ENCODE measurements around the gene POU3F1. TPM values are rescaled to one million over a fixed set of nuclear protein-coding genes. Genes with fewer than 3 reads are reported as not detected.

The POU3F1 gene
- total RNA-seq, 1 donor from 2014 or later: not detected

DNA sequence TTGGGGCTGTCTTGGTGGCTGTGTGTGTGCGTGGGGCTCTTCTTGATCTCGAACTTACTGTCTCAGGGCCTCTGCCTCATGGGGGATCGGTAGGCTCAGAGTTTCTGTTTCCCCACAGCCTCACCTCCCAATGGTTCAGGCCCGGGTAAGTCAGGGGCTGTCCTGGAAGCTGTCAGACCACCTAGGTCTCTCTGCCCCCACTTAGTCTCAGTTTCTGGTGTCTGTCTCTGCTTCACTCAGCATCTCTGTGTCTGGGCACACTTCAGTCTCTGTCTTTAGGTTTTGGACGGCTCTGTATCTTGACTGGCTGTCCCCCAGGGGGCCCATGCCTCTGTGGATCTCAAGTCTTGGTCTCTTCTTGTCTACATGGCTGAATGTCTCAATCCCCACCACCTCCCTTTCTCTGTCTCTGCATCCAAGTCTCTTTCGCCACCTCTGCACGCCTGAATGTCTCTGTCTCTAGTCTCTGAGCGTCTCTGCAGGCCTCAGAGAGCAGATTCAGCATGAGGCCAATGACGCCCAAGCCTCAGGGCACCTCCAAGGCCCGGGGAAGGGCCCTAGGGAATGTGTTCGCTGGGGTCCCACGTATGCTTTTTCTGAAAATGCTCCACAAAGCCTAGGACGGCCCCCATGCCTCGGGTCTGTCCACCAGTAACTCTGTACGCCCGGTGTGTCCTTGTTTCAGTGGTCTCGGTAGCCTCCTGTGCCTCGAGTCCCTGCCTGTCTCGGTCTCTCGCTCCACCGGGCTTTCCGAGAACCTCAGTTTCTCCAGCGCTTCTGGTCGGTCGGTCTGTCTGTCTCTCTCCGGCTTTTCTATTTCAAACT is 42.1 kb downstream of the POU3F1 start:
- TF ChIP-seq, protein P1, sequence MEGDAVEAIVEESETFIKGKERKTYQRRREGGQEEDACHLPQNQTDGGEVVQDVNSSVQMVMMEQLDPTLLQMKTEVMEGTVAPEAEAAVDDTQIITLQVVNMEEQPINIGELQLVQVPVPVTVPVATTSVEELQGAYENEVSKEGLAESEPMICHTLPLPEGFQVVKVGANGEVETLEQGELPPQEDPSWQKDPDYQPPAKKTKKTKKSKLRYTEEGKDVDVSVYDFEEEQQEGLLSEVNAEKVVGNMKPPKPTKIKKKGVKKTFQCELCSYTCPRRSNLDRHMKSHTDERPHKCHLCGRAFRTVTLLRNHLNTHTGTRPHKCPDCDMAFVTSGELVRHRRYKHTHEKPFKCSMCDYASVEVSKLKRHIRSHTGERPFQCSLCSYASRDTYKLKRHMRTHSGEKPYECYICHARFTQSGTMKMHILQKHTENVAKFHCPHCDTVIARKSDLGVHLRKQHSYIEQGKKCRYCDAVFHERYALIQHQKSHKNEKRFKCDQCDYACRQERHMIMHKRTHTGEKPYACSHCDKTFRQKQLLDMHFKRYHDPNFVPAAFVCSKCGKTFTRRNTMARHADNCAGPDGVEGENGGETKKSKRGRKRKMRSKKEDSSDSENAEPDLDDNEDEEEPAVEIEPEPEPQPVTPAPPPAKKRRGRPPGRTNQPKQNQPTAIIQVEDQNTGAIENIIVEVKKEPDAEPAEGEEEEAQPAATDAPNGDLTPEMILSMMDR (conservative IDR thresholded peaks at IDR 0.05; ENCODE audit: low read depth, low read length): no peak
- no peak for DNase-seq (ENCODE audit: low read depth)

DNA sequence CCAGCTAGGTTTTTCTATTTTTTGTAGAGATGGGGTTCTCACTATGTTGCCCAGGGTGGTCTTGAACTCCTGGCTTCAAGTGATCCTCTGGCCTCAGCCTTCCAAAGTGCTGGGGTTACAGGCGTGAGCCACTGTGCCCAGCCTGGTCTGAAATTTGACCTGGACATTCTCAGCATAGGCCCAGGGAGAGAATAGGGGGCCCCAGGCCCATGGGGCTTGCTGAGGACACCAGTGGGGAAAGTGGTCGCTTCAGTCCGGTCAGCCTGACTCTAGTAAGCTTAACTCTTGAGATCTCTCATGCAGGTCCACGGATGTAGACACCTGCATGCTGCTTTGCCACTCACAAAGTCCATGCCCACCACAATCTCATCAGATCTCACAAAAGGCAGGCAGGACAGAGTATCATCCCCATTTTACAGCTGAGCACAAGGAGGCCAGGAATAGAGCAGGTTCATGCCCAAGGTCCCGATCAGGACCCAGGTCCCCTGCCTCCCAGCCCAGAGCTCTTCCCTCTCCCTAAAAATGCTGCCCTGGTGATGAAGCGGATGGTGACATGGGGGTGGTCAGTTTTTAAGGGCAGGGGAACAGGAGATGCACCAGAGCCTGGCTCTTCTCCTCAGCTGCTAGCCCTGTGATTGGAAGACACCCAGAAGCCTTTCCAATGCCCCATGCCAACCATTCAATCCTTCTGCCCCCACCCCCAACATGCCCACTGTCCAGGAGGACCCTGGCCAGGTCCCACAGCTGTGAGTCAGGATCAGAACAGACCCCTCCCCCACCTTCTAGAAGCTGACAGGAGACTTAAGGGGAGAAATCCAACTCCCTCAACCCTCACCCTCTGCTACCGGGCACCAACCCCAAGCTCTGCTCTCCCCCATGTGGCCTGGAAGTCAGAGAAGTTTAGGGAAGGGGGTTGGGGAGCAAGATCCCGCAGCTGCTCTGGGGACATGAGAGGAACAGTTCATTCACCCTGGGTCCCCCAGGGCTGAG is 43.0 kb downstream of the POU3F1 start:
- DNase-seq (ENCODE audit: low read depth): no peak
- H3K4me3 ChIP-seq (ENCODE audit: low read depth, low read length): peak overlapping the region; percentile 76
- TF ChIP-seq, protein P1 (conservative IDR thresholded peaks at IDR 0.05; ENCODE audit: low read depth, low read length): no peak

More for the DNA sequence above, 42.1 kb downstream of the POU3F1 start:
- H3K4me3 ChIP-seq (ENCODE audit: low read depth, low read length): peak overlapping the region; percentile 76

DNA sequence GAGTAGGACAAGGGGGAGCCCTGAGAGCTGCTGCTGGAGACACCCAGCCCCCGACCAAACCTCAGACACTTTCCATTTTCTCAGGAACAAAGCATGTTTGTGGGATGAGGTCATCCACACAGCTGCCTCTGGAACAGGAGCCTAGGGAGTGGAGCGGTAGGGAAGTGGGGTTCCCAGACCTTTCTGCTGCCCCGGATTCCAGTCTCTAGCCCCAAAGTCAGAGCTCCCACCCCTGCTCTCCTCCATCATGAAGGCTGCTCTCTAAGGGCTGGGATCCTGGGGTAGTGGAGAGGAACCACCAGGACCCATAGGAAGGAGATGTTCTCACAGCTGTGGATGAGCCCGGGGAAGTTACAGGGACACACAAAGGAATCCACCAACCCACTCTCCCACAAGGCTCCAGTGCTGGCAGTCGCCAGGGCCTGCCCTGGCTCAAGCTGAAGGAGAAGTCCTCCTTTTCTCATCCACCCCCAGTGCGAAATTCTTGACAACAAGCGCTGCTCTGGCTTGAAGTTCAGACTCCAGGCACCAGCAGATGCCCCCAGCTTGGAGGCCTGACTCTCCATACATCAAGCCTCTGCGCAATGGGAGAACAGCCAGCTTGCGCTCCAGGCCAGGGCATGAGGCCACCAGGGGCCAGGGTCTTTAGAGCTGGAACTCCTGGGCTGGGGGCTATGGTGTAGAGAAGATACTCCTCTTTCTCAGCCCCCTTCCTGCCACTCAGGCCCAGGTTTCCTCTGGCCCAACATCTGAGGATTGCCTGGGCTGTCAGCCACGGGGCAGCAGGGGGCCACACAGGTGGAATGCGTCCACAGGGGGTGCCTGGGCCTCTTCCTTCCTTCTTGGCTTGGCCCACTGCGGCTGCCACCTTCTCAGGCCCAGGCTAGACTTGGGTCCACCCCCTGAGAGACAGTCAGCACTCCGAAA is 45.8 kb downstream of the POU3F1 start:
- TF ChIP-seq, protein P1 (conservative IDR thresholded peaks at IDR 0.05; ENCODE audit: low read depth, low read length): no peak
- no peak for DNase-seq (ENCODE audit: low read depth)
- peak overlapping the region; percentile 8 for H3K4me3 ChIP-seq (ENCODE audit: low read depth, low read length)

DNA sequence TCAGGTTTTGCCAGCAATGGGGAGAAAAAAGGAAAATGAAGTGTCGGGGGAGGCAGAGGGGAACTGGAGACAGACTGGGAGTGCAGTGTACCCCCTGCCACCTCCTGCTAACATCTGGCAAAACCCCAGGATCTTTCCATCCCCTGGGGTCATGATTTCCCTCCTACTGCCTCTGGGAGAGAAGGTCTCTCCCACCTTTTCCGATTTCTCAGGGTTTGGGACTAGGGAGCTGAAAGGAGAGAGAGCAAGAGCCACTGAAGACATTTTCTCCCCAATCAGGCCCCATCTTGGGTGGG is 46.4 kb downstream of the POU3F1 start:
- no peak for DNase-seq (ENCODE audit: low read depth)
- TF ChIP-seq, protein P1 (conservative IDR thresholded peaks at IDR 0.05; ENCODE audit: low read depth, low read length): no peak
- H3K4me3 ChIP-seq (ENCODE audit: low read depth, low read length): peak overlapping the region; percentile 8

DNA sequence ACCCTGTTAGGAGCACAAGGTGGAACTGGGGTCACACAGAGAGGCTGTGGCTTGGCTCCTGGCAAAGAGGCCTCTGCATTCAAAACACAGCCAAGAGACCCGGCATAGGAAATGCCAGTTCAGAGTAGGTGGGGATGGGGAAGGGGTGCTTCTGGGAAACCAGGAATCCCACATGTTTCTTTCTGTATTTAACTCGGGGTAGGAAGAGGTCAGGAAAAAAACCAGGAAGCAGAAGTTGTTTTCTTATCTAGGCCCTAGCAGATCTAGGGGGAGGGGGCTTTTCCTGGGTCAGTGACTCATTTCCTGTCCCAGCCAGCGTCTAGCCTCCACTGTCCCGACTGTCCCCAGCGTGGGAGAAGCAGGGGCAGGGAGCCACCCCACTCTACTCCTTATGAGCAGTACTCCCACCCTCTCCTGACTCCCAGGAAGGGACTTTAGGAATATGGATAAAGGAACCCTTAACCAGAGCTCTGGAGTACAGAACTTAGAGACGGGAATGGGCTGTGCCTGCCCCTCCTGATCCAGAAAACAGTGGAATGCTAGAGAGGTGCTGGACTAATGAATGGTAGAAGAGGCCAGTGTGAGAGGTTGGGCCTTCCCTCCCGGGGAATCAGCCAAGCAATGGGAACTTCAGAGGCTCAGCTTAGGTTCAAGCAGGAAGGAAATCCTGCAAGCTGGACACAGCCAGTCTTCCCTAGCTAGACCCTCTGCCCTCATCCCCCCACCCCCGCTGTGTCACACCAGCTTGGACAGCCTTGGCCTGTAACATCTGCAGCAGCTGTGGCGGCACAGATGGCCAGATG is 47.0 kb downstream of the POU3F1 start:
- no peak for DNase-seq (ENCODE audit: low read depth)
- TF ChIP-seq, protein P1 (conservative IDR thresholded peaks at IDR 0.05; ENCODE audit: low read depth, low read length): no peak
- no peak overlapping the region for H3K4me3 ChIP-seq (ENCODE audit: low read depth, low read length)
